DMS79 treated with DMSO at 0.1 percent for 48 hours (cell line): ENCODE data around the gene LAMA2.
"Not testable (repeated sequence)": the region's sequence is repeated elsewhere in the genome, so short reads cannot be mapped to it uniquely, and the experiment has no call there.

Experiments used
- DNase-seq: peaks from one replicate; lab custom pipeline; 2025; lab: John Stamatoyannopoulos, UW

LAMA2 gene

GRCh38 chr6:129115471-129115870 is 232.5 kb downstream of the LAMA2 start:
- DNase-seq = no peak

GRCh38 chr6:129117355-129117754 is 234.4 kb downstream of the LAMA2 start:
- DNase-seq = no peak

DNA sequence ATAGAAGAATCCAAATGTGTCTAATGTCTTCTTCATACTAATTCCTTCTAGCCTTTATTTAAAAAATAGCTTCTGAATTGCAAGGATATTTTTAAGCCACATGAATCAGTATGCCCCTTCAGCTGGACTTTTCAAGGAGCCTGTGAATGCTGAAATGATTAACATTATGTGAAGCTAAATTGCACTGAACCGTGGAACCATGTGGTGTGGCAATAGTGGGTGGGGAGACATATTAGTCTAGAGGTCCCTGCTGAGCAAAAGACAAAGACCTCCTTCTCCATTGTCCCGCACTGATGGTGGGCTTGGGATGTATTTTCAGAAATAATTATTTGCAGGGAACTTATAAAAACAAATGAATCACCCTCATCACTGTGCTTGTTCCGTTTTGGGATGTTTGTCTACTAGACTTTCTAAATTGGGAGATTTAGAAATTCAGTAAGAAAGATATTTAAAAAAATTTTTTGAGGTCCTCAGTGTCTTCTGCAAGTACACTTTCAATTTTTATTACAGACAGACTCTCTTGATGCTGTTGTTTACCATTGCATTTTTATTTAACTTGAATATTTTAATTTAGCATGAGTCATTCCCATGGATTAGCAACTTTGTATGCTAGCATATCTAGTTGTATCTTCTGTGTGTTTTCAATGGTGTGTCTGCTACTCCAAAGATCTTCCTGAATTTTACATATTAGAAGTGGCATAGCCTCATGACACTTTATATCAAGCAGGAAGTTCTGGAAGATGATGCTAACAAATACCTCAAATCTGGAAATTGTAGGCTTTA is 238.1 kb downstream of the LAMA2 start:
- DNase-seq = no peak

DNA sequence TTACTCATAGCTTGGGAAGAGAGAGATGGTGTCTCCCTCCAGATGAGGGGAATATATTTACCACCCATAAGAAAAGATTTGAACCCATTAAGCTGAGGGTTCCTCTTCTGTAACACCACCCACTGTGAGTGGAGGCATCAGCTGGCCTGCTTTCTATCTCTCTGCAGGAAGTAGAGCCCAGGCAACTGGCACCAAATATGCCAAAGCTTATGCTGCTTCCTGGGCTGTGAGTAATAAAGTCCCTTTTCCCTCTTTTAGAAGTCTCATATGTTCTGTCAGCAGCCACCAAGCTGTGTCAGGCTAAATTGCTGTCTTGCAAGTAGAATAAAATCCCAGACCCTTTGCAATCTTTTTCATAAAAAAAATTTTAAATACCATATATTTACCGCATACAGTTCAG is 241.4 kb downstream of the LAMA2 start:
- no peak for DNase-seq

GRCh38 chr6:129130106-129130505 is 247.2 kb downstream of the LAMA2 start:
- no peak for DNase-seq

DNA sequence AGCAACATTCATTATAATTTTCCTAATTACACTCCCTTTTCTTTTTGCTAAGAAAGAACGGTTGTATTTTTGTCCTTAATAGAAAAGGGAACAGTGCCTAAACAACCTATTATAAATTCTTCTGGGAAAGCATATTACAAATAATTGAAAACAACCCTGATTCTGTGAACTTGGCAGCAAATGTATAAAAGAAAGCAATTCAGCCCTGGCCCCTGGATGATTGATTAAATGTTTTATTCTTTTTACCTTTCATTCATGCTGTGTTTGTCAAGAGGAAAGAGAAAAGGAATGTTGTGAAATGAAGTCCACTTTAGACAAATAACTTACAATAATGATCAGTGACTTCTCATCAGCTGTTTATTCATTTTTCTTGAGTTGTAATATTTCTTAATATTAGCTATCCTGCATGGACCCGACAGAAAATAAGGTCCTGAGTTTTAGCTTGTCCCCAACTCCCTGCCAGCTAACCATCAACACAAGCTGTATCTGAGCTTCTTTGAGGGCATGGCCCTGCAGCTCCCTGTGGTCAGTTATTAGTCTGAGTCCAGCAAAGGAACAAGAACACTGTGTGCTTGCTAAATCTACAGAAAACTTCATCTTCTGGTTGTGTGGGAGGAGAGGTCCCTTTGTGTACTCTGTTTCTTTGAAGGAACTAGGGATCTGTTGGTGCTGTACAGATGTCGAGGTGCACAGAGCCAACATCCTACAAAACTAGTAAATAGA is 248.2 kb downstream of the LAMA2 start:
- no peak for DNase-seq

DNA sequence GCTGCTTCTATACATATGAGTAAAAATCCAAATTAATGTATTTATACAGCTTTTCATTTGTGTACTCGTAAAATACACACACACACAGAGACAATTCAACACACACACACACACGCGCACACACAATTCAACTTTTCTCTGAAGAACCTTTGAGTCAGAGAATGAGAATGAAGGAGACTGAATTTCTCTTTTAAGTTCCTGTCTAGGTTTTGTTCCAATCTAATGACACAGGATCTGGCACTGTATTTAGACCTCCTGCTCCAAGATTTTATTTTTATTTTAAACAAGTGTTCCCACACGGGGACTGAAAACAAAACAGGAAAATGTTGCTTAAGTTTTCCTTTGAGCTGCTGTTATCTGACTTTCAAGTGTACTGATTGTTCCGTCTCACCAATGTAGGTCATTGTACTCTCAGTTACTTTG is 250.8 kb downstream of the LAMA2 start:
- DNase-seq = no peak

DNA sequence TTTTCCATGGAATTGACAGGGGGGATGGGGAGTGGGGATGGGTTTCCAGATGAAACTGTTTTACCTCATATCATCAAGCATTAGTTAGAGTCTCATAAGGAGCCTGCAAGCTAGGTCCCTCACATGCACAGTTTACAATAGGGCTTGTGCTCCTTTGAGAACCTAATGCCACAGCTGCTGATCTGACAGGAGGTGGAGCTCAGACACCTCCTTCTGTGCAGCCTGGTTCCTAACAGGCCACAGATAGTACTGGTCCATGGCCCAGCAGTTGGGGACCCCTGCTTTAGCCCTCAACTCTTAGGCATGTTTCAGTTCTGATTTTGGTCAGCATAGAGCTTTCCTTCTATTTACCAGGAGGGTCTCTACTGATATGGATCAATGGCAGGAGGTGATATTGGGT is 251.6 kb downstream of the LAMA2 start:
- no peak for DNase-seq

DNA sequence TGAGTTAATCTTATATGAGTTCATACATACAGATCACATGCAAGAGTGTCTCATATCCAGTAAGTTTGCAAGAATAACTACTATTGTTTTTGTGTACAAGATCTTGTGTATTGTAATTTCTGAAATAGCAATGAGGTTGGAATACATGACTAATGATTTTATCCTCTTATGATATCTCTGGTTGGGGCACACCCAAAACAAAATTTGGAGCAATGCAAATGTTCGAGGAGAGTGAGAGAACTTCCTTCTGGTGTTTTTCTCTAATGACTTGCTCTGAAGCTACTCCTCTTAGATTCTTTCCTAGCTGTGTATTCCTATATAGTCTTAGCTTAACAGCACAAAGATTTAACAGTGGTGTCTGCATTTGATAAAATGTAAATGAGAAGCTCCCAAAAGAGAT is 252.5 kb downstream of the LAMA2 start:
- DNase-seq = no peak

GRCh38 chr6:129136751-129137150 is 253.8 kb downstream of the LAMA2 start:
- DNase-seq = no peak

DNA sequence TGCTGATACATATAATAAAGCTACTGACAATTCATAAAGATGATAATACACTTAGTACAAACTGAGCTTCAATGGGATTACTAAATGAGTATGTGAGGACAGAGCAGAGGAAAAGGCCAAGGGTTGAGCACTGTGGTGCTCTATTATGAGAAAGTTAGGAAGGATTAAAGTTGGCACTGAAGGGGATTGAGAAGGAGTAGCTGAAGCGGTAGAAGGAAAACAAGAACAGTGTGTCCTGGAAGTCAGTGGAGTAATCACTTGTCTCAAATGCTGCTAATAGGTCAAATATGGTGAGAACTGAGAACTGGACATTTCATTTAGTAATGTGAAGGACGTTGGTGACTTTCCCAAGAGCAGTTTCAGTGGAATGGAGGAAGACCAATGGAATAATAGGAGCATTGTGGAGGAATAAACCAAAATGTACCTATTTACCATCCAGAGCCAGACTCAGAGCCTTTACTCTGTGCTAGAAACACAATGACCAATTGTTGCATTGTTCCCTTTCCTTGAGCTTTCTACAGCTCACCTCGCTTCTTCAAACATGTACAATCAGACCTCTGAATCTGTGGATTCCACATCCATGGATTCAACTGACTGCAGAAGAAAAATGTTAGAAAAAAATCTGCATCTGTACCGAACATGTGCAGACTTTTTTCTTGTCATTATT is 255.9 kb downstream of the LAMA2 start:
- DNase-seq = no peak

DNA sequence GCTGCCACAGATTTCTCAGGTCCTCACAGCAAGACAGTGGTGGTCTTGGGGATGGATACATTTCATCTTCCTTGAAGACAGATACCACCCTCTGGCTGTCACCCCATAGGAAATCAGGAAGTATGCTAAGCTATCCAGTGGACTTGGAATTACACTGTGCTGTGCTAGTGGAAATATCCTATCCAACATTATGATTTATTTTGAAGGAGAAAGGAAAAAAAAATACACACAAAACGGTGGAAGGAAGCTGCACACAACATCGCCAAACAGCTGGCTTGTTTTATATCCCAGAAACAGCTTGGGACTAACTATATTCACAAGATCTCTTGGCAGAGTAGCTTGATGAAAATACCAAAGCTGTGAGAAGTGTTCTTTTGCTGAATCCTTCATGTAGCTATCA is 257.6 kb downstream of the LAMA2 start:
- DNase-seq = no peak

GRCh38 chr6:129141499-129141898 is 258.6 kb downstream of the LAMA2 start:
- no peak for DNase-seq

DNA sequence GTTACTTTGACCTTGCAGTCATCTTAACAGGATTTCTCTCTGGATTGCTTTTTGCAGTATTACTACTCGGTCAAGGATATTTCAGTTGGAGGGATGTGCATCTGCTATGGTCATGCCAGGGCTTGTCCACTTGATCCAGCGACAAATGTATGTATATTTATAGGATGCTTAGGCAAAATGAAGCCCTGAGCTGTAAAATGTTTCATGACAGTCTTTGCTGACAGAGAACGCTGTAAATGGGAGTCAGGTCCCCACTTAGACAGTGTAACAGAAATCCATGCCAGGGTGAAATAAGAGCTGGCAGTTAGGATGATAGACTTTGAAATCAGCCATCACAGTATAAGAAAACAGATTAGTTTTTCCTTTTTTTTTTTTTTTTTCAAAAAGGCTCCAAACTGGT is 264.0 kb downstream of the LAMA2 start:
- DNase-seq = no peak

DNA sequence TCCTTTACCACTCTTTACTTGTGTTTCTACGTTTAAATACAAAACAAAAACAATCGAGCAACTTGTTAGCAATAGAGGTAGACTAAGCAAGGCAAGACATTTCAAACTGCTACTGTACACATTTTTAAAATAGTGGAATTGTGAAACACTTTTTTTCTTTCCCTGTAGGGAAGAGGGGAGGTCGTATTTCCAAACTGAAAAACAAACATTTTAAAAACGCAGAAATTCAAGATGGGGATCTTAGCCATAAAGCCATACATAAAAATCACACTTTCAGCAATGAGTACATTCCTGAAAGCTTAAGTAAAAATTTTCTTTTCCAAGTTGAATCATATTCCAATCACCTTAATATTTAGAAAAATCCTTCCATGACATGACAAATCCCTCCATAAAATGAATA is 267.6 kb downstream of the LAMA2 start:
- DNase-seq = no peak

- no peak for DNase-seq
Measured at GRCh38 chr6:129153257-129153656, 270.3 kb downstream of the LAMA2 start.

DNA sequence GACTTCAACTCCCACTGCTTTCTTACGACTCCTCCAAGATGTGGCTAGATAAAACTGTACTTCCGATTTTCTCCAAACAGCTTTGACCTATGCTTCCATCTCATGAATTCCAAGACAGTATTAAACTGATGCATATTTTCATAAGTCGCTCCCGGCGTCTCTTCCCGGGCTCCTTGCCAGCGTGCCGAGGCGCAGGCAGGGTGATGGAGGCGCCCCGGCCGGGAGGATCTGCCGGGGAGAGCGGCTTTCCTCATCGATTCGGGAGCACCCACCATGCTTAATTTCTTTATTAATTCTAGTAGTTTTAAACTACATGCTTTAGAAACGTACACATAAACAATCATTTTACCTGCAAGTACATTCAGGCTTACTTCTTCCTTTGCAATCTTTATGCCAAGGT is 276.3 kb downstream of the LAMA2 start:
- not testable (repeated sequence) for DNase-seq

DNA sequence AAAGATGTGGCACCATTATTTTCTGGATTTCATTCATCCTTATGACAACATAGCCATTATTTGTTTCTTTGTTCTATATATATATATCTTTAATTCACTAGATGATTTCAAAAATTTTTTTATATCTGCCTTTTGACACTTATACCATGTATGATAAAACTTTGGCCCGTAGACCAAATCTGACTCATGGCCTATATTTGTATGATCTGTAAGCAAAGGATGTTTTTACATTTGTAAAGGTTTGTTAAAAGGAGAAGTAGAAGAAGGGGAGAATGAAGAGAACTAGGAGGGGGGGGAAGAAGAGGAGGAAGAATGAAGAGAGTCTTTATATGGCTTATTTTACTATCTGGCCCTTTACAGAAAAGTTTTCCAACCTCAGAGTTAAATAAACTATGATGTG is 279.7 kb downstream of the LAMA2 start:
- DNase-seq = no peak

DNA sequence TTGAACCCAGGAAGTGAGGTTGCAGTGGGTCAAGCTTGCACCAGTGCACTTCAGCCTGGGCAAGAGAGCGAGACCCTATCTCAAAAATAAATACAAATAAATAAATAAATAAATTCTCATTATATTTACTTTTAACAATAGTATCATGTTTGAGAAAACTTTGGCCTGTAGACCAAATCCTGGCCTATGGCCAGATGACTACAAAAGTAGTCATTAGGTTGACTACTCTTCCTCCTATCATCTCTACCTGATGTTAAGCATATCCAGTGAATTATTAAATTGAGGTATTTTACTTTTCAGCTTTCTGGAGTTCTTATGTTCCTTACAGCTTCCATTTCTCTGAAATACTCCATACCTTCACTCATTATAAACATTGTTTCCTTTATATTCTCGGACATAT is 280.6 kb downstream of the LAMA2 start:
- no peak for DNase-seq

DNA sequence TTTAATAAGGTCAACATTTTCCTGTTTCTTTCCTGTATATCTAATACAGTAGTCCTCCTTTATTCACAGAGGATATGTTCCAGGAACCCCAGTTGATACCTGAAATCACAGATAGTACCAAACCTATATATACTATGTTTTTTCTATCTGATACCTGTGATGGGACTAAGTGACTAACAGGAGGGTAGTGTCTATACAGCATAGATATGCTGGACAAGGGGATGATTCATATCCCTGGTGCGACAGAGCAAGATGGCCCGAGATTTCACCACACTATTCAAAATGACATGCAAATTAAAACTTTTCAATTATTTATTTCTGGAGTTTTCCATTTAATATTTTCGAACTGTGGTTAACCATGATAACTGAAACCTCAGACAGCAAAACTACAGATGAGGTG is 281.1 kb downstream of the LAMA2 start:
- no peak for DNase-seq

- not testable (repeated sequence) for DNase-seq
Measured at GRCh38 chr6:129172279-129172995, 289.5 kb downstream of the LAMA2 start.

- DNase-seq = no peak
Measured at GRCh38 chr6:129175066-129175465, 292.1 kb downstream of the LAMA2 start.
